SK-N-SH treated with all-trans-retinoic acid at 6 μM for 48 hours (cell line): Measurements from ENCODE around the gene NCL.
"Not testable (repeated sequence)": the region's sequence is repeated elsewhere in the genome, so short reads cannot be mapped to it uniquely, and the experiment has no call there.

Experiments
- ZNF8 ChIP-seq: fragments of 450-650 bp; formaldehyde crosslinking; IDR thresholded peaks from 2 replicates; pipeline ENCODE4 v1.5.0; 2020; ENCODE audit warnings: mild to moderate bottlenecking, moderate library complexity
- TF ChIP-seq, protein P1 (sequence below): fragments of 250-450 bp; sonication (Bioruptor Pico); IDR thresholded peaks from 2 replicates; pipeline ENCODE4 v1.8.0; 2020; ENCODE audit warnings: mild to moderate bottlenecking, moderate library complexity, borderline replicate concordance

DNA sequence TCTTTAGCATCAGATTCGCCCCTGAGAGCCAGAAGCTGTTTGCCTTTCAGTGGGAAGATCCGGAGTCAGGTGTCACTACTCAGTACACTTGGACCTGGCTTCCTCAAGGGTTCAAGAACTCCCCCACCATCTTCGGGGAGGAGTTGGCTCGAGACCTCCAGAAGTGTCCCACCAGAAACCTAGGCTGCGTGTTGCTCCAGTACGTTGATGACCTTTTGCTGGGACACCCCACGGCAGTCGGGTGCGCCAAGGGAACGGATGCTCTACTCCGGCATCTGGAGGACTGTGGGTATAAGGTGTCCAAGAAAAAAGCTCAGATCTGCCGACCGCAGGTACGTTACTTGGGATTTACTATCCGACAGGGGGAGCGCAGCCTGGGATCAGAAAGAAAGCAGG lies 60.1 kb downstream of the NCL start:
- TF ChIP-seq, protein P1, sequence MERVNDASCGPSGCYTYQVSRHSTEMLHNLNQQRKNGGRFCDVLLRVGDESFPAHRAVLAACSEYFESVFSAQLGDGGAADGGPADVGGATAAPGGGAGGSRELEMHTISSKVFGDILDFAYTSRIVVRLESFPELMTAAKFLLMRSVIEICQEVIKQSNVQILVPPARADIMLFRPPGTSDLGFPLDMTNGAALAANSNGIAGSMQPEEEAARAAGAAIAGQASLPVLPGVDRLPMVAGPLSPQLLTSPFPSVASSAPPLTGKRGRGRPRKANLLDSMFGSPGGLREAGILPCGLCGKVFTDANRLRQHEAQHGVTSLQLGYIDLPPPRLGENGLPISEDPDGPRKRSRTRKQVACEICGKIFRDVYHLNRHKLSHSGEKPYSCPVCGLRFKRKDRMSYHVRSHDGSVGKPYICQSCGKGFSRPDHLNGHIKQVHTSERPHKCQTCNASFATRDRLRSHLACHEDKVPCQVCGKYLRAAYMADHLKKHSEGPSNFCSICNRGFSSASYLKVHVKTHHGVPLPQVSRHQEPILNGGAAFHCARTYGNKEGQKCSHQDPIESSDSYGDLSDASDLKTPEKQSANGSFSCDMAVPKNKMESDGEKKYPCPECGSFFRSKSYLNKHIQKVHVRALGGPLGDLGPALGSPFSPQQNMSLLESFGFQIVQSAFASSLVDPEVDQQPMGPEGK: not testable (repeated sequence)
- TF ChIP-seq ZNF8: not testable (repeated sequence)
